ENCODE data around the gene PLXDC2. TPM values are rescaled to one million over a fixed set of nuclear protein-coding genes. Genes with fewer than 3 reads are reported as not detected.
A peak's percentile ranks its signal among the peaks of the same experiment; 100 is the strongest.

PLXDC2 gene
- total RNA-seq, 1 experiment from 2014 or later = 38.7 TPM

DNA sequence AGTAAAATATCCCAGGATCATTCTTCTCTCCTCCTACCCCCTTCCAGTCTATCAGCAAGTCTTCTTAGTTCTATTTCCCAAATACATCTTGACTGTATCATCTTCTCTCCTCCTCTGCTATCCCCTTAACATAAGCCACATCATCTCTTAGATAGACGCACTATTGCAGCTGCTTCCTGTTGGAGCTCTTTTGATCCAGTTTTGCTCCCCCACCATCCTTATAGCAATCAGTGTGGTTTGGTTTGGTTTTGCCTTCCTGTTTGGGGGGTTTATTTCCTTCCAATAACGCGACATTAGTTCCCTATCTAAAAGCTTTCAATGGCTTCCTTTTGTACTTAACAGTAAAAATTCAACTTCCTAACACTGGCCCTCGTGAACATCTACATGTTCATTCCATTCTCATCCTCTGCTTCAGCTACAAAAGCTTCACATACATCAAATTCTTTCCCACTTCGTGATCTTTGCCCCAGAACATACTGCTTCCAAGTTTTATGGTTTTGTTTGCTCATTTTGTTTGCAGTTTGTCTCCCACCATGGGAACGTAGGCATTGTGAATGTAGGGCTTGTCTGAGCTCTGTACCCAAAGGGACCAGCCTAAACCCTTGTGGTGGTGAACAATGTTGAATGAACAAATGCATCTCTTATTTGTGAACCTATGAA, 33.7 kb upstream of the PLXDC2 start:
- Histone ChIP-seq H3K79me2 (ENCODE audit: insufficient read depth, low read length) (no peaks in the 10 kb centered on the region), H4K91ac (ENCODE audit: insufficient read length, low read depth, low read length) (no peak overlapping the region), H2AFZ (ENCODE audit: low read length) (no peak overlapping the region), H3K56ac (ENCODE audit: insufficient read length, low read depth, low read length) (no peak overlapping the region), H2BK20ac (ENCODE audit: low read depth, low read length, poor library complexity, severe bottlenecking) (no peak overlapping the region), H2AK5ac (ENCODE audit: insufficient read length, low read length) (no peak overlapping the region), H3K9ac (ENCODE audit: extremely low read depth, insufficient read length, low read length) (no peak overlapping the region), H3T11ph (ENCODE audit: low read length) (no peak overlapping the region), H4K20me1 (ENCODE audit: control insufficient read depth, insufficient read depth, insufficient read length) (no peaks in the 10 kb centered on the region), H2BK12ac (ENCODE audit: insufficient read length, low read depth, low read length) (no peak overlapping the region), H3K9me3 (ENCODE audit: control insufficient read depth, low read depth, low read length) (peaks cover 4% of the 10 kb centered on the region), H3K4me1 (ENCODE audit: insufficient read depth, low read length) (no peaks in the 10 kb centered on the region), H2BK5ac (ENCODE audit: insufficient read length, low read length) (no peak overlapping the region), H2BK120ac (ENCODE audit: low read depth, low read length, poor library complexity, severe bottlenecking) (no peak overlapping the region), H3K14ac (ENCODE audit: insufficient read depth, low read length) (no peak overlapping the region), H2BK15ac (ENCODE audit: low read depth, low read length) (no peak overlapping the region), H4K5ac (ENCODE audit: insufficient read length, low read depth, low read length) (no peak overlapping the region), H3K4me2 (ENCODE audit: insufficient read depth, insufficient read length, low read length) (no peak overlapping the region), H4K8ac (replicated peaks; ENCODE audit: insufficient read length, low read depth, low read length) (no peak overlapping the region), H3K4ac (ENCODE audit: low read depth, low read length) (no peak overlapping the region), H3K18ac (ENCODE audit: insufficient read length, low read depth, low read length) (no peak overlapping the region), H3K27me3 (ENCODE audit: insufficient read depth, low read length) (no peaks in the 10 kb centered on the region), H3K79me1 (ENCODE audit: insufficient read depth, low read depth, low read length, poor library complexity, severe bottlenecking) (no peaks in the 10 kb centered on the region), H3K23me2 (ENCODE audit: insufficient read length, low read depth, low read length, poor library complexity, severe bottlenecking) (no peaks in the 10 kb centered on the region), H3K27ac (ENCODE audit: insufficient read length, low read depth, low read length) (no peak overlapping the region), H3K23ac (ENCODE audit: insufficient read length, low read depth, low read length) (no peak overlapping the region)
- Mint-ChIP-seq H3K36me3 (ENCODE audit: insufficient read depth in 1 of 3, low read depth in 3 of 3) (peaks cover 2 to 7% (median 2%) of the 10 kb centered on the region in 3 experiments; a peak in 3 of 7 replicates), H3K27me3 (ENCODE audit: low read depth) (no peaks in the 10 kb centered on the region), H3K4me1 (peaks cover 25 to 32% of the 10 kb centered on the region in 2 experiments), H3K27ac (peak overlapping the region in 1 of 3 experiments; percentile 10; a peak in 1 of 7 replicates), H3K4me3 (no peak overlapping the region), H3K9me3 (no peaks in the 10 kb centered on the region; a peak in 1 of 5 replicates)
- TF ChIP-seq CTCF (conservative IDR thresholded peaks at IDR 0.05) = no peak
- DNase-seq = no peak
- no CpG with 5 or more reads among the region's 6 CpGs for WGBS (ENCODE audit: extremely low coverage, insufficient read length, low lambda C conversion rate)

Measured in H9 (cell line).